Activated naive CD4-positive, alpha-beta T cell (primary cell): ENCODE results near the gene FNDC10.

ENCODE experiments used
- DNase-seq, 4 experiments: peaks; one replicate each; lab custom pipeline; 2025; lab: John Stamatoyannopoulos, UW

The FNDC10 gene

DNA sequence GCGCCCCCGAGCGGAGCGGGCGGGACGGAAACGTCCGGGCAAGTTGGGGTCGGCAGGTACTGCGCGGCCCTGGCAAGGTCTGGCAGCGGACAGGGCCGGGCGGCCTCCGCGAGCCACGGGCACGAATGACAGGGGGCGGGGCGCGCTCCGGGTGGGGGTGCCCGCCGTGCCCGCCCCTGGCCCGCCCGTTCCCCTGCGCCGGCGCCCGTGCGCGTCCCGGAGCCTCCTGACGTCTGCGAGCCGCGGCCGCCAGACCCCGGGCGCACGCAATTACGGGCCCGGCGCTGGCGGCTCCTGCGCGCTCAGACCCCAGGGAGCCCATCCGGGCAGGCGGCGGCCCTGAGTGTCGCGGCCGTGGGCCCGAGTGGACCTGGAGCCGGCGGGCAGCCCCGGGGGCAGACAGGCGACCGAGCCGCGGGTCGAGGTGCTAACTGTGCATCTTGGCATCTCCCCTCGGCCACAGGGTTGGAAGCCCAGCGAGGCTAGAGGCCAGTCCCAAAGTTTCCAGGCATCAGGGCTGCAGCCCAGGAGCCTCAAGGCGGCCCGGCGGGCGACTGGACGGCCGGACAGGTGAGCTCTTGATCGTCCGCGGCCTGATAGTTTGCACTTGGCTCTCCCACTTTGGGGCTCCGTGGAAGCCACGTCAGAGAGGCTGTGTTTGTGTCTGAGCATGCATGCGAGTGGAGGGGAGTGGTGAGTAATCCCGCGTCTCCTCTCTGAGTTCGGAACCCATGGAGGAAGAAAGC is 16.3 kb upstream of the FNDC10 start:
- peak in 1 of 4 experiments; percentile 40 for DNase-seq

DNA sequence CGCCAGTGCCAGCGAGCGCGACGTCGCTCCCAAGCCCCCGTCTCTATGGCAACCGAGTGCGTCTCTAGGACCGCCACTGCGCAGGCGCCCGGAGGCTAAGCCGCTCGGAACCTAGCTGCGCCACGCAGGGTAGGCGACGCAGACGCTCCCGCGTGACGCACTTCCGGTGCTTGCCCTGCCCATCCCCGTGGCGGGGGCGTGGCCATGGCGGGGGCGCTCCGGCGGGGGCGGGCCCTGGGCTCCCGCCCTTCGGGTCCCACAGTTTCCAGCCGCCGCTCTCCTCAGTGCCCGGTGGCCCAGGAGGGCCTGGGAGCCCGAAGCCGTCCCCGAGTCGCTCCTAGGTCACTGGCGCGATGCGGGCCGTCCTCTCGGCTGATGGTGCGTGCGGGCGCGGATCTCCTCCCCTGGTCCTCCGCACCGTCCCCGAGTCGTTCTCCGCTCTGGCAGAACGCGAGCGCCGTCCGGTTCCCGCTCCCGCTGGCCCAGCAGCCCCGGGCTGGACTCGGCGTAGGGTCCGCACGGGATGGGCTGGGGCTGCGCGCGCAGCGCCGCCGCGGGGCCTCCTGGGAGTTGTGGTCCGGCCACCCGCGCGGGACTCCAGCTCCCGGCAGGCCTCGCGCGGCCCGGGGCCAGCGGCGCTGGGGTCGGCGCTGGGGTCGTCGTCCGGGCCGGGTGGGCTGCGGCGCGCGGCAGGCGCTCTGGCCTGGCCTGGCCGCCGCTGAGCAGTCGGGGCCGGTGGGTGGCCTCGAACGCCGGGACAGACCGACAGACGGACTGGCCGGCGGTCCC is 15.5 kb upstream of the FNDC10 start, which contains the start of gene MIB2:
Gene MIB2 (plus strand): TSS at position 245 of the 789 bp plus-strand sequence. CDS start 7,953 bp downstream, outside the sequence.
- DNase-seq = peak; percentile 87 to 99 (median 95)

DNA sequence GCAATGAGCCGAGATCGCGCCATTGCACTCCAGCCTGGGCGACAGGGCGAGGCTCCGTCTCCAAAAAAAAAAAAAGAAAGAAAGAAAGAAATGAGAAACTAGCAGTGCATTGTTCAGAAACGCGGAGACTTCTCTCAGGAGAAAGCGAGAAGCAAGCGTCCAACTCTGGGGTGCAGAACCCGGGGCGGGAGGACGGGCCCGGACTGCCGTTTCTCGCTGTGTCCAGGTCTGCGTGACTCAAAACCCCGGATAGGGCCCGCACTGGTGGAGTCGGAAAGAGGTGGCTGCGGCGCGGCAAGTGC is 15.0 kb upstream of the FNDC10 start:
- DNase-seq = no peak

DNA sequence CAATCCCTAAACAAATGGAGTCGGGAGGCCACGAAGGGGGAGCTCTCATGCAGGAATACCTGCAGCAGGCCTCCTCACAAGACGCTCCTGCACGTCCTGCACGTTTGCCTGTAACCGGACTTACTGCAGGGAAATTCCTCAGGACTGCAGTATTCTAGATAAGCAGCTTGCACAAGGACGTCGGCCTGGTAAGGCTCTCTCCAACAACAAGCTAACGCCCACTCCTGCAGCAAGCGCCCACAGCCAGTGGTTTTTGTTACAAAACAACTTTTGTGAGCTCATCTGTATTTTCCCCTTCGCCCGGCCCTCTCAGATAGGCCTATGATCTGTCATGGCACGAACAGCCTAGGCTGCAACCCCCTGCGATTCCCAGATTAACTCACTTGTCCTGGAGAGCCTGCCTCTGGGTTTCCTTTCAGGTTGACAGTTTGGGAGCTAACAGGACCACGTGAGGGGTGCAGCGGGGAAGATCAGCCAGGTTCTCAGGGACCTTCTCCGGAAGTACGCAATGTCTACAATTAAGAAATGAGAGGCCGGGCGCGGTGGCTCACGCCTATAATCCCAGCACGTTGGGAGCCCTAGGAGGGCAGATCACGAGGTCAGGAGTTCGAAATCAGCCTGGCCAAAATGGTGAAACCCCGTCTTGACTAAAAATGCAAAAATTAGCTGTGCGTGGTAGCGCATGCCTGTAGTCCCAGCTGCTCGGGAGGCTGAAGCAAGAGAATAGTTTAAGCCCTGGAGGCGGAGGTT is 14.4 kb upstream of the FNDC10 start:
- DNase-seq = peak in 2 of 4 experiments; percentile 39 to 43

DNA sequence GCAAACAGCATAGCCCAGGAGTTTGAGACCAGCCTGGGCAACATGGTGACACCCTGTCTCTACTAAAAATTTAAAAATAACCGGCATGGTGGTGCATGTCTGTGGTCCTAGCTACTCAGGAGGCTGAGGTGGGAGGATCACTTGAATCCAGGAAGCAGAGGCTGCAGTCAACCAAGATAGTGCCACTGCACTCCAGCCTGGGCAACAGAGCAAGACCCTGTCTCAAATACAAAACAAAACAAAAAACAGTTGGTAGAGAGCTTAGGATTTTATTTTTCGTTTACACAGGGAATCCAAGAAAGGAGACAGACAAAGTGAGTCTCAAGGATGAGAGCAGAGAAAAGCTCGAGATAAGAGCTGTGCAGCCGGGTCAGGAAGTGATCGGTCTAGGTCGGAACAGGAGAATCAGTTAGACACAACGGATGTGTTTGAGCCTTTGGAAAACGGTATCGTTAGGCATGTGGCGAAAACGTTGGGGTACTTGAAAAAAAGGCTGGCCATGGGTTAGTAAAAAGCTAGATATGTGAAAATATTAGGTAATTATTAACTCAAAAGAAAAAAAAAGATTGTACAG is 13.7 kb upstream of the FNDC10 start:
- no peak for DNase-seq

DNA sequence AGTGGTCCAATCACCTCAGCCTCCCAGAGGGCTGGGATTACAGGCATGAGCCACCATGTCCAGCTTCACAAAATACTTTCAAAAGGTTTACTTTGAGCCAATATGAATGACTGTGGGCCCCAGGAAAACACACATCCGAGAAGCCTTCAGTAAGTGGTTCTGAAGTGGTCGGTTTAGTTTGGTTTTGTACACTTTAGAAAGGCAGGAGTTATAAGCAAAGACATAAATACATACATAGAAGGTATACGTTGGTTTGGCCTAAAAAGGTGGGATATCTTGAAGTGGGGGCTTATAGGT is 12.1 kb upstream of the FNDC10 start:
- no peak for DNase-seq

DNA sequence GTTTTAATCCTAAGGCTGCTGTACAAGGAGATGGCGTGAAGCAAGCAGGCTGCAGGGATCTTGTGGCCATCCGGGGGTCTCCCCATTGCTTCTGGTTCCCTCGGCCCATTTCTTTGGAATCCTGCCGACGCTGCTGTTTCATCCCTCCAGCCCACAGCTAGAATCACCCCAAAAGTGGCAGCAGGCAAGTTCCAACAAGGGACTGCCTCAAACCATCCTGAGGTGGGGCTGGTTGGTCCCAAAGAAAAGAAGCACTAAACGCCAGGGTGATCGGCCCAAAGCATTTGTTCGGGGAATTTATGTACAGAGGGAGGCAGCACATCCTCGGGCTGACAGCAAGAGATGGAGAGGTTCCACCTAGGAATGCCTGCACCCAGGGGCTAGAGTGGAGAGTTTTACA is 10.9 kb upstream of the FNDC10 start:
- DNase-seq = no peak

DNA sequence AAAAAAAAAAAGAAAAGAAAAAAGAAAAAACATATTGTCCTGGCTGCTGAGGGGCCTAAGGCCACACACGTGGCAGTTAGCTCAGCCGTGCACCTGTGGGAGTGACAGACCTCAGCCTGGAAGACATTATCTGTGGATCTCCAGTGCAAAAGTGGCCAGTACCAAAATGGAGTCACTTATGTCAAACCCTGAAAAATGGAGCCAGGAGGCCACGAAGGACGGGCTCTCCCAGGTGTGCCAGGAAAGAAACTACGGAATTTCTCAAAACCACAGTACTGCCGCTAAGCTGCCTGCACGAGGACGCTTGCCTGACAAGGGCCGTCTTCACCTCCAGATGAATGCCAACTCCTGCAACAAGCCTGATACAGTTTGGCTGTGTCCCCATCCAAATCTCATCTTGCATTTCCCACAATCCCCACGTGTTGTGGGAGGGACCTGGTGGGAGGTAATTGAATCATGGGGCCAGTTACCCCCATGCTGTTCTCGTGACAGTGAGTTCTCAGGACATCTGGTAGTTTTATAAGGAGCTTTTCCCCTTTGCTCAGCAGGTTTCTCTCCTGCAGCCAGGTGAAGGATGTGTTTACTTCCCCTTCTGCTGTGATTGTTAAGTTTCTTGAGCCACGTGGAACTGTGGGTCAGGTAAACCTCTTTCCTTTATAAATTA is 10.0 kb upstream of the FNDC10 start:
- no peak for DNase-seq

DNA sequence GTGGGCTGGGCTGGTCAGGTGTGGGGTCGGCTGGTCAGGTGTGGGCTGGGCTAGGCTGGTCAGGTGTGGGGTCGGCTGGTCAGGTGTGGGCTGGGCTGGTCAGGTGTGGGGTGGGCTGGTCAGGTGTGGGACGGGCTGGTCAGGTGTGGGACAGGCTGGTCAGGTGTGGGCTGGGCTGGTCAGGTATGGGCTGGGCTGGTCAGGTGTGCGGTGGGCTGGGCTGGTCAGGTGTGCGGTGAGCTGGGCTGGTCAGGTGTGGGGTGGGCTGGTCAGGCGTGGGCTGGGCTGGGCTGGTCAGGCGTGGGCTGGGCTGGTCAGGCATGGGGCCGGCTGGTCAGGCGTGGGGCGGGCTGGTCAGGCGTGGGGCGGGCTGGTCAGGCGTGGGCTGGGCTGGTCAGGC is 6.3 kb upstream of the FNDC10 start:
- no peak for DNase-seq

DNA sequence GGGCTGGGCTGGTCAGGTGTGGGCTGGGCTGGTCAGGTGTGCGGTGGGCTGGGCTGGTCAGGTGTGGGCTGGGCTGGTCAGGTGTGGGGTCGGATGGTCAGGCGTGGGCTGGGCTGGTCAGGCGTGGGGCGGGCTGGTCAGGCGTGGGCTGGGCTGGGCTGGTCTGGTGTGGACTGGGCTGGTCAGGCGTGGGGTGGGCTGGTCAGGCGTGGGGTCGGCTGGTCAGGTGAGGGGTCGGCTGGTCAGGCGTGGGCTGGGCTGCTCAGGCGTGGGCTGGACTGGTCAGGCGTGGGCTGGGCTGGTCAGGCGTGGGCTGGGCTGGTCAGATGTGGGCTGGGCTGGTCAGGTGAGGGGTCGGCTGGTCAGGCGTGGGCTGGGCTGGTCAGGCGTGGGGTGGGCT is 5.8 kb upstream of the FNDC10 start:
- DNase-seq = no peak

DNA sequence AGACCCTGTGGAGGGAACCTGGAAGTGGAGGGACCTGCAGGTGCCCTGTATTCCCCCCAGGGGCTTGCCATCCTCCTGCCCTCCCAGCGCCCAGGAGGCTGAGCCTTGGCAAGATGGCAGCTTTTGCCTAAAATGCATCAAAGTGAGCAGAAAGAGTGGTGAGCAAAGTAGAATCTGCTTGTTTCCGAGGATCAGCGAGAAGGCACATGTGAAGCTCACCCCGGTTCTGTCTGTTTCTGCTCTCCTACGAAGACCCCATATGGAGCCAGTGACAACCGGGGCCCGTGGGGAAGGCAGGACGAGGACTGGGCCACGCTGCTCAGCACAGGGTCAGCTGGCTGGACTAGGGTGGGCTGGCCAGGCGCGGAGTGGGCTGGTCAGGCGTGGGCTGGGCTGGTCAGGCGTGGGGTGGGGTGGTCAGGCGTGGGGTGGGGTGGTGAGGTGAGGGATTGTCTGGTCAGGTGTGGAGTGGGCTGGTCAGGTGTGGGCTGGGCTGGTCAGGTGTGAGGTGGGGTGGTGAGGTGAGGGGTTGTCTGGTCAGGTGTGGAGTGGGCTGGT is 5.2 kb upstream of the FNDC10 start:
- no peak for DNase-seq

DNA sequence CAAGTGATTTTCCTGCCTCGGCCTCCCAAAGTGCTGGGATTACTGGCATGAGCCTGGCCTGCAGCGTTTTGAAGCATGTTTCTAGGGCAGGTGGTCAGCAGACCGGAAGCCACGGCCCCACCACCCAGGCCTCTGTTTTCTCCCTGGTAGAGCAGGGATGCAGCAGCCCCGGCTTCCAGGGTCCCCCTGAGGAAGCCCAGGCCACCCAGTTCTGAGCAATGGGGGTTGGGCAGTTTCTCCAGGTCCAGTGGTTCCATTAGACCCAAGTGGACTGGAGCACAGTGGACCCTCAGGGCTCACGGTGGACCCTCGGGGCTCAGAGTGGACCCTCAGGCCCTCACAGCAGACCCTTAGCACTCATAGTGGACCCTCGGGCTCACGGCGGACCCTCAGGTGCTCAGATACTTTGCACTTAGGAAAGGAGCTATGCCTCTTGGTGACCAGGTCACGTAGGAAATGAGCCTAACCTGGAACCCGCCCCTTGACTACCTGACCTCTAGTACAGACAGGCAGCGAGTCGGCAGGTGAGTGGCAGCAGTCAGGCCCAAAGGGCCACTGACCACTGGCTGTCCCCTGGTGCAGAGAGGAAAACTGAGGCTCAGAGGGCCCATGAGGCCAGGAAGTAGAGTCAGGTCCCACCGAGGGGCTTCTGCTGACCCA is 4.6 kb upstream of the FNDC10 start:
- no peak for DNase-seq

DNA sequence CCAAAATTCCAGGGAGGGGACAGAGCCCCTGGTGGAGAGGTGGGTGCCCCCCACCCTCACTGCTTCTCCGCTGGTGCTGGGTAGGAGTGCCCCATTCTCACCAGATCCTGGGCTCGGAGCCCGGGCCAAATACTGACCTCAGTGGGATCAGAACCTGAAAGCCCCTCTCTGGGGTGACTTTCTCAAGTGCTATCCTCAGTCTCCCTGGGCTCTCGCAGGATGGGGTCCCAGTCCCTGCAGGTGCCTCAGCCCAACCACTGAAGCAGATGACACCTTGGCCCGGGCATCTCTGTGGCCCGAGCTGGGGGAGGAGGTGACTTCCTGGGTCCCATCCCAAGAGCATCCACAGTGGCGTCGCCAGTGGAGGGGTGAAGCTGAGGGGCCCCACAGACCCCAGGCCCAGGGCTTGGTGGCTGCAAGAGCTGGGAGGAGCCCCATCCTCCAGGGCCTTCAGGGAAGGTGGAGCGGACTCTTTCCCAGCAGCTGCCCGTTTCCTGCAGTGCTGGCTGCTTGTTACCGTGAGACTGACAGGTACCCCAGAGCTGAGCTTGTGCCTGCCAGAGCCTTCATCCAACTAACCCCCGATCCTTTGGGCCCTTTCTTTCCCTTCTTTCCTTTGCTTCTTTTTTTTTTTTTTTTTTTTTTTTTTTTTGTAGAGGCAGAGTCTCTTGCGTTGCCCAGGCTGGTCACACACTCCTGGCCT is 3.9 kb upstream of the FNDC10 start:
- DNase-seq = no peak

DNA sequence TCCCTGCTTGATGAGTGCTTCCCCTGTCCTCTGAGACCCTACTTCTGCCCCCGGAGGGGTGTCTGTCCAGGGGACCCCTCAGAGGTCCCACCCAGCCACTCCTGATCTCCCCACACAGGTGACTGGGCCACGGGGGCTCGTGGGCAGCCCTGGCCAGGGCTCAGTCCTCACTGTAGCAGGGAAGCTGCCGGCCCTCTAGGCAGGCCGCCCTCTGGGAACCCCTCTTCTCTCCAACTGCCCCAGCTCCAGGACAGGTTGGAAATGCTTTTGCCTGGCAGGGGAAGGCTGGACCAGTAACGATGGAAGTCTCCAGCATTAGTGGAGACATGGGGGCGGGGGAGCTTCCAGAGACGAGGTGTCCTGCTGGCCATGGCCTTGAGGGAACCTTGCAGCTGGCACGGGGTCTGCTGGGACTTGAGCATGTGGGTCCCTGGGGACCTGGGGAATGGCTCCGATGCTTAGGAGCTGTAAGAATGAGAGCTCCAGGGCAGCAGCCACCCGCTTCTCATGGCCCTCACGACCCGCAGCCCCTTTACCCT is 3.1 kb upstream of the FNDC10 start:
- DNase-seq = no peak

DNA sequence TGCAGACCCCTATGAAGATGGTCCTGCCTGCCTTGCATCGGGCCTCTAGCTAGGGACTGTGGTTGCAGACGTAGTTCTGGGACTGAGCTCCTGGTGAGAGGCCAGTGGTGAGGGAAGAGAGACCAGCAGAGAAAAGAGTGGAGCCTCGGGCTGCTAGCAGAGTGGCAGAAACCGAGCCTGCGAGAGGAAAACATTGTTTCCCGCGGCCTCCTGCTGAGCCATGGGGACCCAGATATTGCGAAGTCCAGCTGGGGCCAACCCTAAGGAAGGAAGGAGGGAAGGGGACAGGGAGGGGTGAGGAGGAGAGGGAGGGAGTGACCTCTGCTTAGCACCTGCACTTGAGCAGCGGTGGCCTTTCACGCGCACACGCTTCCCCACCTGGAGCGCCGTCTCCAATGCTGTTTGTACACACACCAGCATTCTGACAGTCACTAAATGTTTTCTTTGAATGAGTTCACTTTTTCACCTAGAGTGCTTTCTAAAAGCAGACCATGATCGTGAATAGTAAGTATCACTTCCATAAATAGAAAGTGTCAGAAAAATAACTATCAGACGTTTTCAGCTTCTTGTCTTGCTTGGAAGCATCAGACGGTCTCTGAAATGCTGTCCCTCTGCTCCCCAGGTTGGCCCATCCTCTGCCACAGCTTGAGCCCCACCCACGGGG is 2.5 kb upstream of the FNDC10 start:
- DNase-seq = no peak

DNA sequence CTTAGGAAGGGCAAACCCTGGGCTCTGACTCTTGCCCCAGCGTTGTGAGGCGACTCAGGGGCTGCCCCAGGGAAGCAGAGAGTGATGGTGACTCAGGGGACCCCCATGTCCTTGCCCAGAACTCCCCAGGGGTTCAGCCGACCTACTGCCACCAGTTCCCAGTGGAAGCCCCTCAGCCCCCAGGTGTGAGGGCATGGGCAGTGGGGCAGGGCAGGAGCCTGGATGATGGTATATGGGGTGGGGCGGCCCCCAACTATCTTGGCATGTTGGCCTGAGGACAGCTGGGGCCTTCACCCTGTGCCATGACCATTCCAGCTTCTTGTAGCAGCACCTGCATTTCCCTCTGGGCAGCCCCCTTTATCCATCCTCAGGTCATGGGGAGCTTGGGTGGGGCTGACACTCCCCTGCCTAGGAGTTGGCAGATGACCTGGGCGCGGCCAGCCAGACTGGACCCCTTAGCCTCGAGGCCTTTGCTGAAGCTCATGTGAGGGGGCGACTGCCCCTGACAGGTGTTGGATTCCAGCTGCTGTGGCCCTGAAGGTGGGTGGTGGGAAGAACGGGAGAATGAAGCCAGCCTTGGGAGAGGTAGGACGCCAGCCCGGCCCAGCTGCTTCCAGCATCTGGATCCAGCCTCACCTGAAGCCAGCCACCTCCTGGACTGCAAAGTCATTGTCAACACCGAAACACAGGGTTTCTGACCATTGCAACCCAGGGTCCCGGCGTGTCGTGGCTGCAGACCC is 1.8 kb upstream of the FNDC10 start:
- no peak for DNase-seq

DNA sequence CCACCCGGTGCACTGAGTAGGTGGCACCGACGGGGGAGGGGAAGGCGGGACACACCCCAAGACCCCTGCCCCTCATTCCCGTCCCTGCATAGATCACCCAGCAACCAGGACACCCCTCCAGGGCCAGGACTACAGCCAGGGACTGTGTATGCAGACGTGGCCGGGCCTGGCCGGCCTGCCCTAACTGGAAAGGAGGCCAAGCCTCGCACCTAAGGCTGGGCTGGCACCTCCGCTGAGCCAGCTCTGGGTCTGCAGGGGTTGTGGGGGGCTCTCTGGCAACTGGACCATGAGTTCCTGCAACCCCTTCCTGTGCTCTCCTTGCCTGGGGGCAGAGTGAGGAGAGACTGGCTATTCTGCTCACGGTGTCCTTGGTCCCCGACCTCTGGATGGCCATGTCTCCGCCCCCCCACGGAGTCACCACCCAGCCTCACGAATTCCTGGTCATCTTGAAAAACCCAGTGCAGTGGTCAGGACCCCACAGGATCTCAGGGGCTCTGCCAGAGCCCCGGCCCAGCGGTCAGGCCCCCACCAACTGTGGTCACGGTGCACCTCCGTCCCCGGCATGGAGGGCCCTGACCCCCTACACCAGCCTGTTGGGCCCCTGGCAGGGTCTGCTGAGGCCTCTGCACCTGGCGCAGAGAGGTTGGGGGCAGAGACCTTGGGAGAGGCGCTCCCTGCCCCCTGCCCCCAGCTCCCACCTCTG is 1.1 kb upstream of the FNDC10 start:
- no peak for DNase-seq
